SK-N-SH (cell line): ENCODE results near the gene PDE8A. TPM values are rescaled to one million over a fixed set of nuclear protein-coding genes. Genes with fewer than 3 reads are reported as not detected.

Experiments
- CTCF ChIA-PET: fragments of 300-600, 350-600 bp; formaldehyde crosslinking; extraction: SDS; loops from one replicate; lab custom pipeline; 2021; lab: Yijun Ruan, JAX
- POLR2A ChIA-PET: fragments of 350-600 bp; sonication (Branson Sonifier 250); formaldehyde crosslinking; extraction: SDS; loops from one replicate; lab custom pipeline; 2020; ENCODE audit warnings: antibody characterized with exemption, inconsistent platforms; lab: Yijun Ruan, JAX
- DNase-seq: peaks from one replicate; pipeline ENCODE4 v3.0.0; 2012
- H2AFZ ChIP-seq: fragments of 200-600 bp; sonication (generic); 2 replicates; pipeline ENCODE4 v1.8.1; 2016; ENCODE audit warnings: antibody characterized with exemption, mild to moderate bottlenecking, low read depth
- H3F3A ChIP-seq: fragments of 200-600 bp; sonication (generic); replicated peaks from 2 replicates; pipeline ENCODE3; 2016; ENCODE audit warnings: antibody characterized with exemption, mild to moderate bottlenecking; ENCODE audit not compliant: insufficient read depth
- H3K27ac ChIP-seq, 2 experiments: fragments of 200-500 bp in 1 of 2; fragments of 200-600 bp in 1 of 2; sonication (Bioruptor generic) in 1 of 2; sonication (generic), shearing (Covaris generic) in 1 of 2; 2 replicates each; pipeline versions ENCODE4 v1.5.1 to v1.6.1; 2014 to 2016; ENCODE audit warnings: low read depth in 2 of 2, inconsistent platforms in 1 of 2, low read length in 1 of 2, mild to moderate bottlenecking in 1 of 2, mixed read lengths in 1 of 2
- H3K27me3 ChIP-seq: fragments of 200-600 bp; sonication (generic), shearing (Covaris generic); 2 replicates; pipeline ENCODE4 v1.6.1; 2016; ENCODE audit warnings: mixed run types; ENCODE audit not compliant: insufficient read depth
- H3K36me3 ChIP-seq, 2 experiments: fragments of 200-500 bp in 1 of 2; fragments of 200-600 bp in 1 of 2; sonication (Bioruptor generic) in 1 of 2; sonication (generic) in 1 of 2; replicated peaks in 1 of 2; 2 replicates each; pipeline versions ENCODE3 to v1.5.1; 2014 to 2016; ENCODE audit warnings: low read length in 1 of 2, mild to moderate bottlenecking in 1 of 2; ENCODE audit not compliant: insufficient read depth in 2 of 2, control insufficient read depth in 1 of 2
- H3K4me1 ChIP-seq, 2 experiments: fragments of 200-500 bp in 1 of 2; fragments of 200-600 bp in 1 of 2; sonication (Bioruptor generic) in 1 of 2; sonication (generic), shearing (Covaris generic) in 1 of 2; 2 replicates each; pipeline versions ENCODE4 v1.5.1 to v1.6.1; 2014 to 2016; ENCODE audit warnings: low read depth in 1 of 2, low read length in 1 of 2, mixed run types in 1 of 2; ENCODE audit not compliant: insufficient read depth in 2 of 2, control insufficient read depth in 1 of 2
- H3K4me2 ChIP-seq: fragments of 200-600 bp; sonication (generic), shearing (Covaris generic); 2 replicates; pipeline ENCODE4 v1.6.1; 2017; ENCODE audit warnings: mixed run types
- H3K4me3 ChIP-seq, 2 experiments: fragments of 200-500 bp in 1 of 2; fragments of 200-600 bp in 1 of 2; sonication (Bioruptor generic) in 1 of 2; sonication (generic), shearing (Covaris generic) in 1 of 2; 2 replicates each; pipeline versions ENCODE4 v1.5.1 to v1.8.1; 2014 to 2016; ENCODE audit warnings: low read depth in 2 of 2, inconsistent platforms in 1 of 2, low read length in 1 of 2, mild to moderate bottlenecking in 1 of 2, mixed read lengths in 1 of 2, moderate library complexity in 1 of 2
- H3K79me2 ChIP-seq: fragments of 200-600 bp; sonication (generic); 2 replicates; pipeline ENCODE4 v1.8.1; 2017; ENCODE audit warnings: mild to moderate bottlenecking; ENCODE audit not compliant: insufficient read depth
- H3K9ac ChIP-seq: fragments of 200-600 bp; sonication (generic); 2 replicates; pipeline ENCODE4 v1.6.1; 2017; ENCODE audit warnings: mixed run types
- H3K9me2 ChIP-seq: fragments of 200-600 bp; sonication (generic); 2 replicates; pipeline ENCODE4 v1.6.1; 2017; ENCODE audit warnings: mixed run types
- H3K9me3 ChIP-seq: fragments of 200-600 bp; sonication (generic); 2 replicates; pipeline ENCODE4 v1.6.1; 2017; ENCODE audit warnings: mixed run types, mild to moderate bottlenecking, moderate library complexity
- H4K20me1 ChIP-seq: fragments of 200-600 bp; sonication (generic); 2 replicates; pipeline ENCODE4 v1.6.1; 2017; ENCODE audit warnings: mild to moderate bottlenecking, mixed run types; ENCODE audit not compliant: insufficient read depth
- FOSL2 ChIP-seq: IDR thresholded peaks from 2 replicates; pipeline ENCODE4 v1.4.0; 2012; ENCODE audit warnings: low read depth, mild to moderate bottlenecking, moderate library complexity, borderline replicate concordance
- FOXM1 ChIP-seq: IDR thresholded peaks from 2 replicates; pipeline ENCODE4 v1.4.0; 2012; ENCODE audit warnings: low read depth, mild to moderate bottlenecking
- MEF2A ChIP-seq: IDR thresholded peaks from 2 replicates; pipeline ENCODE4 v1.4.0; 2012; ENCODE audit warnings: low read depth, borderline replicate concordance
- NFIC ChIP-seq: IDR thresholded peaks from 2 replicates; pipeline ENCODE4 v1.4.0; 2012; ENCODE audit warnings: borderline replicate concordance
- RAD21 ChIP-seq: IDR thresholded peaks from 2 replicates; pipeline ENCODE4 v1.6.1; 2012; ENCODE audit warnings: mild to moderate bottlenecking, low read length
- SMC3 ChIP-seq: IDR thresholded peaks from 2 replicates; pipeline ENCODE4 v1.6.1; 2012; ENCODE audit warnings: low read depth, low read length, improper control_type of control experiment
- TAF1 ChIP-seq: IDR thresholded peaks from 2 replicates; pipeline ENCODE4 v1.6.1; 2012; ENCODE audit warnings: low read depth, mild to moderate bottlenecking, low read length, moderate library complexity, borderline replicate concordance
- TCF12 ChIP-seq: IDR thresholded peaks from 2 replicates; pipeline ENCODE4 v1.4.0; 2012
- WGBS: methylation state at CpG from one replicate; pipeline ENCODE4 v1.1.6; 2017; ENCODE audit warnings: low lambda C conversion rate; 5-methylcytosine and 5-hydroxymethylcytosine counted together
- polyA plus RNA-seq, 3 experiments: library from polyadenylated mRNA; depleted of rRNA; stranded (reverse); fragments of >200 nt; gene quantifications; 2 replicates each; pipeline ENCODE4 v1.2.3, GENCODE V29; 2012
- TF ChIP-seq, protein P1 (sequence below): IDR thresholded peaks from 2 replicates; pipeline ENCODE4 v1.4.0; 2012; ENCODE audit warnings: low read depth, borderline replicate concordance
- TF ChIP-seq, protein P2 (sequence below): IDR thresholded peaks from 2 replicates; pipeline ENCODE4 v1.6.1; 2012; ENCODE audit warnings: mild to moderate bottlenecking, low read depth, low read length, moderate library complexity
- TF ChIP-seq, protein P3 (sequence below): fragments of 200-600 bp; sonication (generic); IDR thresholded peaks from 2 replicates; pipeline ENCODE4 v1.6.1; 2017; ENCODE audit warnings: antibody characterized with exemption, mild to moderate bottlenecking, moderate library complexity
- TF ChIP-seq, protein P4 (sequence below): IDR thresholded peaks from 2 replicates; pipeline ENCODE4 v1.4.0; 2012; ENCODE audit warnings: low read depth

PDE8A gene
- polyA plus RNA-seq, 1 of the 3 experiments (the other 2 are of a cell fraction): 13.4 TPM

DNA sequence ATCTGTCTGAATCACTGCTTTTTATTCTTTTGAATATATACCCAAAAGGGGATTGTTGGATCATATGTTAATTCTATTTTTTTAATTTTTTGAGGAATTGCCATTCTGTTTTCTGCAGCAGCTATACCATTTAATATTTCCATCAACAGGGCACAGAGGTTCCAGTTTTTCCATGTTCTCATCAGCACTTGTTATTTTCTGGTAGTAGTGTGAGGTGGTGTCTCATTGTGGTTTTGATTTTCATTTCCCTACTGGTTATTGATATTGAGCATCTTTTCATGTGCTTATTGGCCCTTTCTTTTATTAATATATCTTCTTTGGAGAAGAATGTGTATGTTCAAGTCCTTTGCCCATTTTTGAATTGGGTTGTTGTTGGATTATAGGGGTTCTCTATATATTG is 68.1 kb downstream of the PDE8A start:
- ChIA-PET CTCF (no interaction called here), POLR2A (no interaction called here)
- no peaks in the 10 kb centered on the region for H3K9me3 ChIP-seq
- no peak overlapping the region for H3K4me2 ChIP-seq
- H2AFZ ChIP-seq: no peak overlapping the region
- H3K9ac ChIP-seq: no peak overlapping the region
- H3K27me3 ChIP-seq: no peaks in the 10 kb centered on the region
- no peaks in the 10 kb centered on the region for H3K36me3 ChIP-seq
- H4K20me1 ChIP-seq: no peaks in the 10 kb centered on the region
- H3K9me2 ChIP-seq: no peaks in the 10 kb centered on the region
- no peak for DNase-seq
- no peak overlapping the region for H3K27ac ChIP-seq
- H3K4me1 ChIP-seq: peaks cover 8 to 30% of the 10 kb centered on the region in 2 experiments
- TF ChIP-seq TAF1 (no peak), MEF2A (no peak), TCF12 (no peak)
- H3F3A ChIP-seq: peaks cover 13% of the 10 kb centered on the region
- peaks cover 87% of the 10 kb centered on the region for H3K79me2 ChIP-seq
- H3K4me3 ChIP-seq: no peak overlapping the region

DNA sequence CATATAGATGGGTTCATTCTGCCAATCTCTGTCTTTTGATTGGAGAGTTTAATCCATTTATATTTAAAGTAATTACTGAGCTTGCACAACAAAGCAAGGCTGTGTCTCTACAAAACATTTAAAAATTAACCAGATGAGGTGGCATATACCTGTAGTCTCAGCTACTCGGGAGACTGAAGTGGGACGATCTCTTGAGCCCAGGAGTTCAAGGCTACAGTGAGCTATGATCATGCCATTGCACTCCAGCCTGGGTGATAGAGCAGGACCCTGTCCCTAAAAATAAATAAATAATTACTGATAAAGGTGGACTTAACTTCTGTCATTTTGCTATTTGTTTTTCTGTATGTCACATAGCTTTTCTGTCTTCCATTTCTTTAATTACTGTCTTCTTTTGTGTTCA is 78.1 kb downstream of the PDE8A start:
- H2AFZ ChIP-seq: no peak overlapping the region
- no peak overlapping the region for H3K4me3 ChIP-seq
- no peaks in the 10 kb centered on the region for H3K9me2 ChIP-seq
- no peak overlapping the region for H3K4me2 ChIP-seq
- DNase-seq: no peak
- H3K36me3 ChIP-seq: no peaks in the 10 kb centered on the region
- no peaks in the 10 kb centered on the region for H3F3A ChIP-seq
- H3K4me1 ChIP-seq: no peaks in the 10 kb centered on the region; a peak in 1 of 4 replicates
- POLR2A ChIA-PET: no interaction called here
- TF ChIP-seq TAF1: no peak
- TF ChIP-seq, protein P1, sequence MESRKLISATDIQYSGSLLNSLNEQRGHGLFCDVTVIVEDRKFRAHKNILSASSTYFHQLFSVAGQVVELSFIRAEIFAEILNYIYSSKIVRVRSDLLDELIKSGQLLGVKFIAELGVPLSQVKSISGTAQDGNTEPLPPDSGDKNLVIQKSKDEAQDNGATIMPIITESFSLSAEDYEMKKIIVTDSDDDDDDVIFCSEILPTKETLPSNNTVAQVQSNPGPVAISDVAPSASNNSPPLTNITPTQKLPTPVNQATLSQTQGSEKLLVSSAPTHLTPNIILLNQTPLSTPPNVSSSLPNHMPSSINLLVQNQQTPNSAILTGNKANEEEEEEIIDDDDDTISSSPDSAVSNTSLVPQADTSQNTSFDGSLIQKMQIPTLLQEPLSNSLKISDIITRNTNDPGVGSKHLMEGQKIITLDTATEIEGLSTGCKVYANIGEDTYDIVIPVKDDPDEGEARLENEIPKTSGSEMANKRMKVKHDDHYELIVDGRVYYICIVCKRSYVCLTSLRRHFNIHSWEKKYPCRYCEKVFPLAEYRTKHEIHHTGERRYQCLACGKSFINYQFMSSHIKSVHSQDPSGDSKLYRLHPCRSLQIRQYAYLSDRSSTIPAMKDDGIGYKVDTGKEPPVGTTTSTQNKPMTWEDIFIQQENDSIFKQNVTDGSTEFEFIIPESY: no peak
- TF ChIP-seq FOSL2: no peak
- no peak for TF ChIP-seq FOXM1
- TF ChIP-seq SMC3: no peak
- TF ChIP-seq, protein P2, sequence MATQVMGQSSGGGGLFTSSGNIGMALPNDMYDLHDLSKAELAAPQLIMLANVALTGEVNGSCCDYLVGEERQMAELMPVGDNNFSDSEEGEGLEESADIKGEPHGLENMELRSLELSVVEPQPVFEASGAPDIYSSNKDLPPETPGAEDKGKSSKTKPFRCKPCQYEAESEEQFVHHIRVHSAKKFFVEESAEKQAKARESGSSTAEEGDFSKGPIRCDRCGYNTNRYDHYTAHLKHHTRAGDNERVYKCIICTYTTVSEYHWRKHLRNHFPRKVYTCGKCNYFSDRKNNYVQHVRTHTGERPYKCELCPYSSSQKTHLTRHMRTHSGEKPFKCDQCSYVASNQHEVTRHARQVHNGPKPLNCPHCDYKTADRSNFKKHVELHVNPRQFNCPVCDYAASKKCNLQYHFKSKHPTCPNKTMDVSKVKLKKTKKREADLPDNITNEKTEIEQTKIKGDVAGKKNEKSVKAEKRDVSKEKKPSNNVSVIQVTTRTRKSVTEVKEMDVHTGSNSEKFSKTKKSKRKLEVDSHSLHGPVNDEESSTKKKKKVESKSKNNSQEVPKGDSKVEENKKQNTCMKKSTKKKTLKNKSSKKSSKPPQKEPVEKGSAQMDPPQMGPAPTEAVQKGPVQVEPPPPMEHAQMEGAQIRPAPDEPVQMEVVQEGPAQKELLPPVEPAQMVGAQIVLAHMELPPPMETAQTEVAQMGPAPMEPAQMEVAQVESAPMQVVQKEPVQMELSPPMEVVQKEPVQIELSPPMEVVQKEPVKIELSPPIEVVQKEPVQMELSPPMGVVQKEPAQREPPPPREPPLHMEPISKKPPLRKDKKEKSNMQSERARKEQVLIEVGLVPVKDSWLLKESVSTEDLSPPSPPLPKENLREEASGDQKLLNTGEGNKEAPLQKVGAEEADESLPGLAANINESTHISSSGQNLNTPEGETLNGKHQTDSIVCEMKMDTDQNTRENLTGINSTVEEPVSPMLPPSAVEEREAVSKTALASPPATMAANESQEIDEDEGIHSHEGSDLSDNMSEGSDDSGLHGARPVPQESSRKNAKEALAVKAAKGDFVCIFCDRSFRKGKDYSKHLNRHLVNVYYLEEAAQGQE: no peak
- TF ChIP-seq, protein P3, sequence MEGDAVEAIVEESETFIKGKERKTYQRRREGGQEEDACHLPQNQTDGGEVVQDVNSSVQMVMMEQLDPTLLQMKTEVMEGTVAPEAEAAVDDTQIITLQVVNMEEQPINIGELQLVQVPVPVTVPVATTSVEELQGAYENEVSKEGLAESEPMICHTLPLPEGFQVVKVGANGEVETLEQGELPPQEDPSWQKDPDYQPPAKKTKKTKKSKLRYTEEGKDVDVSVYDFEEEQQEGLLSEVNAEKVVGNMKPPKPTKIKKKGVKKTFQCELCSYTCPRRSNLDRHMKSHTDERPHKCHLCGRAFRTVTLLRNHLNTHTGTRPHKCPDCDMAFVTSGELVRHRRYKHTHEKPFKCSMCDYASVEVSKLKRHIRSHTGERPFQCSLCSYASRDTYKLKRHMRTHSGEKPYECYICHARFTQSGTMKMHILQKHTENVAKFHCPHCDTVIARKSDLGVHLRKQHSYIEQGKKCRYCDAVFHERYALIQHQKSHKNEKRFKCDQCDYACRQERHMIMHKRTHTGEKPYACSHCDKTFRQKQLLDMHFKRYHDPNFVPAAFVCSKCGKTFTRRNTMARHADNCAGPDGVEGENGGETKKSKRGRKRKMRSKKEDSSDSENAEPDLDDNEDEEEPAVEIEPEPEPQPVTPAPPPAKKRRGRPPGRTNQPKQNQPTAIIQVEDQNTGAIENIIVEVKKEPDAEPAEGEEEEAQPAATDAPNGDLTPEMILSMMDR: no peak
- no peak for TF ChIP-seq NFIC
- TF ChIP-seq, protein P4, sequence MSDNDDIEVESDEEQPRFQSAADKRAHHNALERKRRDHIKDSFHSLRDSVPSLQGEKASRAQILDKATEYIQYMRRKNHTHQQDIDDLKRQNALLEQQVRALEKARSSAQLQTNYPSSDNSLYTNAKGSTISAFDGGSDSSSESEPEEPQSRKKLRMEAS: no peak
- no peak for TF ChIP-seq RAD21
- H3K27me3 ChIP-seq: no peaks in the 10 kb centered on the region
- WGBS: 68% methylated on average over 2 of the region's 2 CpGs
- H3K9ac ChIP-seq: no peak overlapping the region
- H4K20me1 ChIP-seq: peaks cover 3% of the 10 kb centered on the region; the same call in 1 of the 2 replicates
- CTCF ChIA-PET: interaction anchor here (0.7 kb wide), 1 partner anchor 237 kb away, joined by 3 read pairs; no protein-coding TSS in a partner anchor
- H3K27ac ChIP-seq: no peak overlapping the region
- H3K9me3 ChIP-seq: peaks cover 7% of the 10 kb centered on the region
- H3K79me2 ChIP-seq: peaks cover 82% of the 10 kb centered on the region
